PC-9 (cell line): ENCODE data around the gene CASS4. TPM values are rescaled to one million over a fixed set of nuclear protein-coding genes. Genes with fewer than 3 reads are reported as not detected.

Source experiments
- BruUV-seq: library from RNA; stranded (reverse); fragments of 400-500 nt; replicated peaks from 2 replicates; lab custom pipeline; 2021; lab: Mats Ljungman, UMichigan
- CTCF ChIA-PET: fragments of 300-600 bp; sonication (Branson Sonifier 250); formaldehyde crosslinking; loops from one replicate; lab custom pipeline; 2022; ENCODE audit warnings: antibody characterized with exemption; lab: Charles Lee
- POLR2A ChIA-PET: fragments of 300-600 bp; sonication (Branson Sonifier 250); formaldehyde crosslinking; loops from one replicate; lab custom pipeline; 2022; ENCODE audit warnings: antibody characterized with exemption; ENCODE audit not compliant: unreplicated experiment; lab: Charles Lee
- DNase-seq, 2 experiments: peaks; one replicate each; pipeline versions ENCODE4 v3.0.0 to v3.0.0-alpha.2; 2015 to 2022; ENCODE audit warnings: mixed read lengths in 1 of 2
- H2AFZ ChIP-seq: fragments of 200-600 bp; sonication (generic); 2 replicates; pipeline ENCODE4 v1.8.1; 2017; ENCODE audit warnings: antibody characterized with exemption
- H3F3A ChIP-seq: fragments of 200-600 bp; sonication (generic); 2 replicates; pipeline ENCODE4 v1.8.1; 2017; ENCODE audit warnings: antibody characterized with exemption, mild to moderate bottlenecking, low read depth; ENCODE audit not compliant: insufficient read depth
- H3K27ac ChIP-seq: fragments of 200-600 bp; sonication (generic); 2 replicates; pipeline ENCODE4 v1.6.1; 2016; ENCODE audit warnings: mixed run types
- H3K27me3 ChIP-seq: fragments of 200-600 bp; sonication (generic); 2 replicates; pipeline ENCODE4 v1.6.1; 2016; ENCODE audit warnings: low read depth, mixed run types; ENCODE audit not compliant: insufficient read depth
- H3K36me3 ChIP-seq: fragments of 200-600 bp; sonication (generic); 2 replicates; pipeline ENCODE4 v1.6.1; 2016; ENCODE audit warnings: low read depth, mixed run types
- H3K4me1 ChIP-seq: fragments of 200-600 bp; sonication (generic); replicated peaks from 2 replicates; pipeline ENCODE4 v1.6.1; 2016; ENCODE audit warnings: mixed run types; ENCODE audit not compliant: insufficient read depth
- H3K4me2 ChIP-seq: fragments of 200-600 bp; sonication (generic); 2 replicates; pipeline ENCODE4 v1.6.1; 2017; ENCODE audit warnings: mixed run types
- H3K4me3 ChIP-seq: fragments of 200-600 bp; sonication (generic); 2 replicates; pipeline ENCODE4 v1.6.1; 2016; ENCODE audit warnings: mixed run types
- H3K79me2 ChIP-seq: fragments of 200-600 bp; sonication (generic); 2 replicates; pipeline ENCODE4 v1.6.1; 2017; ENCODE audit warnings: low read depth, mixed run types
- H3K9me2 ChIP-seq: fragments of 200-600 bp; sonication (generic); 2 replicates; pipeline ENCODE4 v1.8.1; 2017; ENCODE audit warnings: mild to moderate bottlenecking; ENCODE audit not compliant: insufficient read depth
- H3K9me3 ChIP-seq: fragments of 200-600 bp; sonication (generic); 2 replicates; pipeline ENCODE4 v1.8.1; 2016; ENCODE audit warnings: low read depth; ENCODE audit not compliant: insufficient read depth
- H4K20me1 ChIP-seq: fragments of 200-600 bp; sonication (generic); 2 replicates; pipeline ENCODE4 v1.8.1; 2017; ENCODE audit not compliant: insufficient read depth
- EZH2 ChIP-seq: fragments of 200-600 bp; sonication (generic); IDR thresholded peaks from 2 replicates; pipeline ENCODE4 v1.8.0; 2017; ENCODE audit warnings: antibody characterized with exemption, low read depth
- intact Hi-C: fragments of 100-400 bp; cut with micrococcal nuclease; formaldehyde crosslinking; loops from one replicate; pipeline ENCODE4 v1.10.0; 2022; ENCODE audit not compliant: unreplicated experiment
- total RNA-seq: library from RNA; stranded (reverse); gene quantifications from 2 replicates; pipeline ENCODE4 v1.2.3, GENCODE V29; 2021
- TF ChIP-seq, protein P1 (sequence below): fragments of 200-600 bp; sonication (generic); conservative IDR thresholded peaks from 2 replicates; pipeline ENCODE4 v1.6.1; 2017; ENCODE audit warnings: mixed run types, antibody characterized with exemption, mild to moderate bottlenecking, moderate library complexity

The CASS4 gene
- total RNA-seq, 1 experiment from 2014 or later, result 0.15 TPM

DNA sequence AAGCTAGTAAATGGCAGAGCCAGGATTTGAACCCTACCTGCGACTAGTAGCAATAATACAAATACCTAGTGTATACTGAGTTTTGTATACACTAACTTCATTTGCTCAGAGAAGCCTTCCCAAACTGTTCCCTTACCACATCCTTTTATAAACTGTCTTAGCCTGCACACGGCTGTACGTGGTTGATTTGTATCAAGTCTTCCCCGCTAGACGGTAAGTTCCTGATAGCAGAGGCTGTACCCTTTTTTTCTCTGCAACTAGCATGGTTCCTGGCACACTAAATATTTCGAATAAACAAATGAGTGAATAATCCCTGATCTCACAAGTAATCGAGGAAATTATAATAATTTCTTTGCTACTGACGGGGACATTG, 57.0 kb downstream of the CASS4 start:
- 0 out of 2 replicates have a peak overlapping the region, but pooled peaks have one; percentile 16 for H3K27ac ChIP-seq
- peaks cover 26% of the 10 kb centered on the region for H3K79me2 ChIP-seq
- peaks cover 17% of the 10 kb centered on the region for H3K4me1 ChIP-seq
- DNase-seq, result no peak
- intact Hi-C loops, result loop anchor here (2.0 kb wide), 2 partner anchors 68 to 76 kb away; partner anchors contain the start of genes AURKA and CSTF1
- POLR2A ChIA-PET, result no interaction called here
- BruUV-seq, result no TSS peak
- H3K9me2 ChIP-seq, result no peaks in the 10 kb centered on the region
- no peaks in the 10 kb centered on the region for H3K9me3 ChIP-seq
- H3K4me2 ChIP-seq, result peak overlapping the region; percentile 95
- peak overlapping the region; percentile 92 for H2AFZ ChIP-seq
- H3K27me3 ChIP-seq, result no peaks in the 10 kb centered on the region
- H3K36me3 ChIP-seq, result peaks cover 9% of the 10 kb centered on the region; the same call in 1 of the 2 replicates
- TF ChIP-seq, protein P1, sequence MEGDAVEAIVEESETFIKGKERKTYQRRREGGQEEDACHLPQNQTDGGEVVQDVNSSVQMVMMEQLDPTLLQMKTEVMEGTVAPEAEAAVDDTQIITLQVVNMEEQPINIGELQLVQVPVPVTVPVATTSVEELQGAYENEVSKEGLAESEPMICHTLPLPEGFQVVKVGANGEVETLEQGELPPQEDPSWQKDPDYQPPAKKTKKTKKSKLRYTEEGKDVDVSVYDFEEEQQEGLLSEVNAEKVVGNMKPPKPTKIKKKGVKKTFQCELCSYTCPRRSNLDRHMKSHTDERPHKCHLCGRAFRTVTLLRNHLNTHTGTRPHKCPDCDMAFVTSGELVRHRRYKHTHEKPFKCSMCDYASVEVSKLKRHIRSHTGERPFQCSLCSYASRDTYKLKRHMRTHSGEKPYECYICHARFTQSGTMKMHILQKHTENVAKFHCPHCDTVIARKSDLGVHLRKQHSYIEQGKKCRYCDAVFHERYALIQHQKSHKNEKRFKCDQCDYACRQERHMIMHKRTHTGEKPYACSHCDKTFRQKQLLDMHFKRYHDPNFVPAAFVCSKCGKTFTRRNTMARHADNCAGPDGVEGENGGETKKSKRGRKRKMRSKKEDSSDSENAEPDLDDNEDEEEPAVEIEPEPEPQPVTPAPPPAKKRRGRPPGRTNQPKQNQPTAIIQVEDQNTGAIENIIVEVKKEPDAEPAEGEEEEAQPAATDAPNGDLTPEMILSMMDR, result no peak
- TF ChIP-seq EZH2, result no peak
- H4K20me1 ChIP-seq, result no peaks in the 10 kb centered on the region
- peak overlapping the region; percentile 86 for H3K4me3 ChIP-seq
- H3F3A ChIP-seq, result no peaks in the 10 kb centered on the region; the same call in 1 of the 2 replicates
- CTCF ChIA-PET, result no interaction called here

DNA sequence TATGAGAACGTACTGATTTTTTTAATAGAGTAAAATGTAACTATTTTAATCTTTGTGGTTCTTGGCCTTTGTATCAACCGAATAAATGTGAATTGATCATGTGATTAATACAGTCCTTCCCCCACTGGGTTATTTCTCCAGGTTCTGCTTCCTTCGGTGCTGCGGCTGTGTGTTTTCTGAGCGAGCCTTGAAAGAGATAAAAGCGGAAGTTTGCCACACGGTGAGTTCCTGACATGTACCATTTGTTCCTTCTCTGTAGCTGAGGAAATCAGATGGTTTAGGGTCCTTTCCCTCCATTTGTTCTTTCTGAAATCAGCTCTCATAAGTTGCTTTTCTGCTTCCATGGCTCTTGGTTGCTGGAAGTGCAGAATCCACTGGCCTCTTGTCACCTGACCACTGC, 71.9 kb downstream of the CASS4 start:
- intact Hi-C loops, result no loop called here
- Histone ChIP-seq H3K27ac (no peak overlapping the region), H3K36me3 (peaks cover 9% of the 10 kb centered on the region; the same call in 1 of the 2 replicates), H4K20me1 (0 out of 2 replicates have a peak, but pooled peaks cover 6% of the 10 kb centered on the region), H3K9me2 (no peaks in the 10 kb centered on the region), H3K9me3 (no peaks in the 10 kb centered on the region), H3K4me2 (no peak overlapping the region), H3F3A (no peaks in the 10 kb centered on the region), H3K79me2 (no peaks in the 10 kb centered on the region), H2AFZ (no peak overlapping the region), H3K27me3 (no peaks in the 10 kb centered on the region), H3K4me1 (no peaks in the 10 kb centered on the region), H3K4me3 (no peak overlapping the region)
- ChIA-PET CTCF (no interaction called here), POLR2A (no interaction called here)
- no TSS peak for BruUV-seq
- DNase-seq, result no peak
- no peak for TF ChIP-seq EZH2
- TF ChIP-seq, protein P1, result no peak

DNA sequence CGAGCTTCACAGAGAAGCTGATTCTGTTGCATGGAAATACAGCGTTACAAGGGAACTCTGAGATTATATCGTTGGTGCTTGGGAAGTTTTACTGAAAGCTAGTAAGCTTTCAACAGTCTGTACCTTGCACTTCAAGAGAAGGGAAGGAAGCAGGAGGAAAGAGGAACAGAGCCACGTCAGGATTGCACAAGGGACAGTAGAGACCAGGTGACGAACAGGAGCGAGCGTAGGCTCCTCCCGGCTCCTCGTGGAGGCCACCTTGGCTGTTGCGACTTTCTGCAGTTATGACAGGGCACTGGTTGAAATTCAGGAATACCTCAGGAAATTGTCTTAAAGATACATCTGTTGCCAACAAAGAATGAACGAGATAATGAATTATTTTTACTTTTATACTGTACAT, 75.2 kb downstream of the CASS4 start:
- ChIA-PET POLR2A (no interaction called here), CTCF (no interaction called here)
- TF ChIP-seq, protein P1, result no peak
- TF ChIP-seq EZH2, result no peak
- Histone ChIP-seq H2AFZ (no peak overlapping the region), H4K20me1 (peaks cover 9% of the 10 kb centered on the region; the same call in 1 of the 2 replicates), H3K27me3 (no peaks in the 10 kb centered on the region), H3F3A (no peaks in the 10 kb centered on the region), H3K4me2 (no peak overlapping the region), H3K4me3 (no peak overlapping the region), H3K79me2 (no peaks in the 10 kb centered on the region), H3K9me3 (no peaks in the 10 kb centered on the region), H3K36me3 (0 out of 2 replicates have a peak, but pooled peaks cover 4% of the 10 kb centered on the region), H3K27ac (no peak overlapping the region), H3K4me1 (no peaks in the 10 kb centered on the region), H3K9me2 (no peaks in the 10 kb centered on the region)
- intact Hi-C loops, result no loop called here
- BruUV-seq, result no TSS peak
- no peak for DNase-seq
